ENCODE results near the gene BZW2. TPM values are rescaled to one million over a fixed set of nuclear protein-coding genes. Genes with fewer than 3 reads are reported as not detected.

The BZW2 gene
- total RNA-seq = 28.0 TPM
- long read RNA-seq, transcript BZW2-207 (12 exons, 1,862 nt) = minor isoform, 9 of 38 reads
- long read RNA-seq, transcript BZW2-201 (12 exons, 1,860 nt) = major isoform, 21 of 38 reads
- long read RNA-seq, partial matches to known transcripts = 2 of 38 reads
- long read RNA-seq, other reads (novel, unspliced or antisense) = 4 of 38 reads

- Histone ChIP-seq H3K27me3 (no peaks in the 10 kb centered on the region), H3K4me1 (peaks cover 16% of the 10 kb centered on the region), H3K4me3 (peak within 1 kb of the TSS; percentile 89), H3K36me3 (no peaks in the 10 kb centered on the region), H3K9me3 (no peaks in the 10 kb centered on the region), H3K27ac (peak within 1 kb of the TSS; percentile 93)
- intact Hi-C loops (cut with DNase I) = no loop called here
- peak; percentile 17 for TF ChIP-seq CTCF (IDR thresholded peaks at IDR 0.05)
- DNase-seq = peak; percentile 98
- ATAC-seq = peak; percentile 96
Observed at GRCh38 chr7:16645593-16646471, at the start of gene BZW2, which contains the start of gene ANKMY2. BZW2 (plus strand) TSS chr7:16646181; CDS start chr7:16665444, 19,263 bp downstream. ANKMY2 (minus strand) TSS chr7:16645754; CDS start chr7:16645573, 181 bp downstream.

GRCh38 chr7:16598015-16598414 is 48.0 kb upstream of the BZW2 start:
- intact Hi-C loops (cut with DNase I) = no loop called here
- Histone ChIP-seq H3K36me3 (peaks cover 47% of the 10 kb centered on the region), H3K4me3 (no peak overlapping the region)

GRCh38 chr7:16599860-16600259 is 46.1 kb upstream of the BZW2 start:
- no peak for DNase-seq
- Histone ChIP-seq H3K9me3 (no peaks in the 10 kb centered on the region), H3K4me3 (no peak overlapping the region), H3K36me3 (peaks cover 65% of the 10 kb centered on the region), H3K27ac (no peak overlapping the region), H3K4me1 (no peaks in the 10 kb centered on the region), H3K27me3 (no peaks in the 10 kb centered on the region)
- intact Hi-C loops (cut with DNase I) = no loop called here
- no peak for TF ChIP-seq CTCF (IDR thresholded peaks at IDR 0.05)
- ATAC-seq = no peak

More at GRCh38 chr7:16598015-16598414, 48.0 kb upstream of the BZW2 start:
- Histone ChIP-seq H3K4me1 (no peaks in the 10 kb centered on the region), H3K27ac (no peak overlapping the region), H3K9me3 (no peaks in the 10 kb centered on the region), H3K27me3 (no peaks in the 10 kb centered on the region)
- TF ChIP-seq CTCF (IDR thresholded peaks at IDR 0.05) = no peak
- ATAC-seq (no peak), DNase-seq (no peak)

GRCh38 chr7:16603633-16604032 is 42.3 kb upstream of the BZW2 start:
- H3K36me3 ChIP-seq = peaks cover 57% of the 10 kb centered on the region
- H3K27me3 ChIP-seq = no peaks in the 10 kb centered on the region
- ATAC-seq (no peak), DNase-seq (no peak)
- TF ChIP-seq CTCF (IDR thresholded peaks at IDR 0.05) = no peak
- no peaks in the 10 kb centered on the region for H3K4me1 ChIP-seq
- intact Hi-C loops (cut with DNase I) = no loop called here
- H3K4me3 ChIP-seq = no peak overlapping the region
- H3K27ac ChIP-seq = no peak overlapping the region
- H3K9me3 ChIP-seq = no peaks in the 10 kb centered on the region

- H3K36me3 ChIP-seq = peaks cover 61% of the 10 kb centered on the region
- intact Hi-C loops (cut with DNase I) = no loop called here
- H3K9me3 ChIP-seq = no peaks in the 10 kb centered on the region
- no peaks in the 10 kb centered on the region for H3K27me3 ChIP-seq
- TF ChIP-seq CTCF (IDR thresholded peaks at IDR 0.05) = peak; percentile 11
- no peak overlapping the region for H3K4me3 ChIP-seq
- ATAC-seq (no peak), DNase-seq (no peak)
- H3K4me1 ChIP-seq = no peaks in the 10 kb centered on the region
- H3K27ac ChIP-seq = no peak overlapping the region
Observed at GRCh38 chr7:16604054-16604453, 41.9 kb upstream of the BZW2 start.
